GM18858 (cell line): Measurements from ENCODE around the gene ANO7.

Source experiments
- ATAC-seq: cut with Tn5 transposase; IDR thresholded peaks from one replicate; pipeline ENCODE4 v1.9.1; 2021; ENCODE audit not compliant: unreplicated experiment

Gene ANO7

GRCh38 chr2:241240320-241241004 is 52.0 kb downstream of the ANO7 start:
- ATAC-seq: no peak

DNA sequence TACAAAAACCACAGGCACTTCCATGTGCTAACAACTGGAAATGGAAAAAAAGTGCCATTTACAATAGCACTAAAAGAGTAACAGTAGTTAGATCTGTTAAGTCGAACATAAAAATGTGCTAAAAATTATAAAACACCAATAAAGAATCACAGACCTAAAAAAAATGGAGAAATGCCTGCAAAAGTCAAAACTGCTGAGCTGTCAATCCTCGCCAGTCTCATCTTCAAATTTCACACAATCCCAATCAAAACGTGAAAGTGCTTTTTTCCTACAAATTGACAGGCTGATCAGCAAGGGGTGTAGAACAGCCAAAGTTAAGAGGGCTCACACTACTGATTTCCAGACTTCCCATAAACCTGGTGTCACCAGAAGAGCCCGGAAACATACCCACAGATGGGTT is 53.2 kb downstream of the ANO7 start:
- ATAC-seq: no peak

DNA sequence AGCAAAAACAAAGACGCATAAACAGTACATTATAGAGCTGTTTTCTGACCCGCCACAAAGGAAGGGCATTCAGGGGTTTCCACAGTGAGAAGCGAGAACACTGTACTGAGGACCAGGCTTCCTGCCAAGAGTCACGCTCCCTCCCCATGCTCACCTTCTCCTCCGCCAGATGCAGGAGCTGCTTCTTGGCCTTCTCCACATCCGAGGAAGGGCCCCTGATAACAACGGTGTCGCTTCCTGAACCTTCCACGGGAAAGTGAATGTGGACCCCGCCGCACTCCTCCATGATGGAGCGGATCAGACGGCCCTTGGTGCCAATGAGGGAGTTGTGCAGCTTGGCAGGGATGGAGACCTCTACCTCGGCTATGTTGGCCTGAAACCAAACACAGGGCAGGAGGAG is 53.8 kb downstream of the ANO7 start:
- no peak for ATAC-seq

- ATAC-seq: no peak
Observed at GRCh38 chr2:241244368-241244767, 55.9 kb downstream of the ANO7 start.

- ATAC-seq: no peak
Observed at GRCh38 chr2:241248289-241248688, 59.8 kb downstream of the ANO7 start.

DNA sequence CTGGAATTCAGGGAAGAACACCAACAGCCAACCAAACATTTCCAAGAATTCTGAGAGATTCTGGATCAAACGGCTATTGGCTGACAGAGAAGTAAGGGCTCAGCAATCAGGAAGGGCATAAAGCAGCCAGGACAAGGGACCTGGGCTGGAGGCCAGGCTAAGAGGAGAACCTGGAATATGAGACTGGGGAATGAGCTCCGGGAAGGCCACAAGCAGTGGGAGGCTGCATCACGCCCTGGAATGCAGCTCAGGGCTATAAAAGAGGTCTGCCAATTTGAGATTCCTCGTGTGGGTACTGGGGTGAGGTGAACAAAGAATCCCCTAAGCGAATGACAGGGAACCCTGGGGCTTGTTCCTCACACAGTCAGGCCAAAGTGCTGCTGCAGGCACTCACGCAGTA is 60.4 kb downstream of the ANO7 start:
- ATAC-seq: no peak

- no peak for ATAC-seq
Observed at GRCh38 chr2:241249654-241250053, 61.2 kb downstream of the ANO7 start.

- ATAC-seq: no peak
Observed at GRCh38 chr2:241252778-241253475, 64.5 kb downstream of the ANO7 start.

GRCh38 chr2:241254904-241255351 is 66.5 kb downstream of the ANO7 start:
- no peak for ATAC-seq

DNA sequence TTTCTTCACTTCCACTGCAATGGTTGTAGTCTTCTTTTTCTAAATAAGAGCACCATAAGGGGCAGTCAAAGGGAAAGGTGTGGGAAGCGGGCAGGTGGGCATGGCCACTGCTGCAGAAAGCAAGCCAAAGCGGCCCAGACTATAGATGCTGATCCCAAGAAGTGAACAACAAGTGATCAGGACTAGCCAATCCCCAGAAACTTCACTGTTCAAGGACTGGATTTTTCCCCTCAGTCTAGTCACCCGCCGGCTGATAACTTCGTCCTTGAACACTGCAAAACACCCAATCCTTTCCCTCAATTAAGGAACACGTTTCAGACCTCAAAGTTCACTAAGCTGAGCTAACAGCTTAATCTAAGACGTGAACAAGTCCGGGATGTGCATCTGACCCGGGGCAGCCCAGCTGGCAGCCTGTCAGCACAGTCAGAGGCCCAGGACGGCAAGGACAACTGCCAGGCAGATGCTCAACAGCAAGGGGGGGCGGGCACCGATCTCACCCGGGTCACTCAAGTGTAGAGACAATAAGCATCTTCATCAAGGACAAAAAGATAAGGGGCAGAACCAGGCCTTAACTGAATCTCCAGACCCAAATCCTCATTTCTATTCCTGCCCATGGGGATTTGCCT is 67.2 kb downstream of the ANO7 start:
- ATAC-seq: no peak

GRCh38 chr2:241256168-241256545 is 67.7 kb downstream of the ANO7 start:
- ATAC-seq: no peak

- ATAC-seq: no peak
Observed at GRCh38 chr2:241257419-241258032, 69.0 kb downstream of the ANO7 start.

DNA sequence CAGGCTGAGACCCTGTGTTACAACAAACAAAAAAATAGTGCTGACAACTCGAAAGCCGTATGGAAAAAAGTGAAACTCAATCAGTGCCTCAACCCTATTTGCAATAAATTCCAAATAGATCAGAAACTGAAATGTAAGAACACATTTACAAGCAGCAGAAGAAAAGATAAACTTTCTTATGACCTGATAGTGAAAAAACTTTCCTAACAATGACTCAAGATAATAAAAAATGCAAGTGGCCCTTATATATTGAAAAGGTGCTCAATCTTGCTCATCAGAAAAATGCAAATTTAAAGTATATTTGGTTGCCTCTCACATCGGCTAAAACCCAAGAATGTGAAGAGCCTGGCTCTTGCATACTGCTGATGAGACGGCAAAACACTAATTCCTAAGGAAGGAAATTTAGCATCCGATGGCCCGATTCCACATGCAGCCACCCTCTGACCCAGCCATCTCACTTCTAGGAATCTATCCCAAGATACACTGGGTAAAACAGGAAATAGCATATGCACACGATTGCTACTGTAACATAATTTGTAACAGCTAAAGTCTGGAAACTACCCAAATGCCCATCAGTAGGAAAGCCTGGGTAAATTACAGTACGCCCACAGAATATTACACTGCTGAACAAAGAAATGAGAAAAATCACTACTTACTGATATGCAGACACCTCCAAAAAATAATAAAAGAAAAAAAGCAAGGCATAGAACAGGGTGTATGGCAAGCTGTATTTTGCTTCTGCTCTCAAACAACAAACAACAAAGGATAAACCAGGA is 70.2 kb downstream of the ANO7 start:
- ATAC-seq: no peak

DNA sequence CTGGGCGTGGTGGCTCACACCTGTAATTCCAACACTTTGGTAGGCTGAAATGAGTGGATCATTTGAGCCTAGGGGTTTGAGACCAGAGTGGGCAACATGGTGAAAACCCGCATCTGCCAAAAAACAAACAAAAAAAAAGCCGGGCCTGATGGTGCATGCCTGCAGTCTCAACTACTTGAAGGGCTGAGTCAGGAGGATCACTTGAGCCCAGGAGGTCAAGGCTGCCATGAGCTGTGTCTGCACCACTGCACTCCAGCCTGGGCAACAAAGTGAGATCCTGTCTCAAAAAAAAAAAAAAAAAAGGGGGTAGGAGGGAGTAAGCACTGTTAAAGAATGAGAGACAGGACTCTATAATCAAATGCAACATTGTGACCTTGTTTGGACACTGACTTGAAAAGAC is 72.4 kb downstream of the ANO7 start:
- ATAC-seq: no peak

DNA sequence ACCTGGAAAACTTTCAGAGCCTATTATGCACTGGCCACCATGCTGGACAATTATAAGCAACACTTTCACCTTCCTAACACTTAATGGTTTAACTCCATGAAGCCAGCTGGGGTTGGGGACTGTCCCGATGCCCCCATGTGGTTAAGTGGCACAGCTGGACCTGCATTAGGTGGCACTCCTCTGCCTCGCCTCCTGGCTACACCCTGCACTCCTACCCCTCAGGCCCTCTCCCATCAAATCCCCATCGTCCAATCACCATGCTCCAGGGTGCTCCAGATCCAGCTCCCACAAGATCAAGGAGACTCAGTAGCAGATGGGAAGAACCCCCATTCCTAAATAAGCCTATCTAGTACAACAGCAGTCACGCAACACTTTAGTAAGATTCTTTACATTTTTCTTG is 73.2 kb downstream of the ANO7 start:
- no peak for ATAC-seq

DNA sequence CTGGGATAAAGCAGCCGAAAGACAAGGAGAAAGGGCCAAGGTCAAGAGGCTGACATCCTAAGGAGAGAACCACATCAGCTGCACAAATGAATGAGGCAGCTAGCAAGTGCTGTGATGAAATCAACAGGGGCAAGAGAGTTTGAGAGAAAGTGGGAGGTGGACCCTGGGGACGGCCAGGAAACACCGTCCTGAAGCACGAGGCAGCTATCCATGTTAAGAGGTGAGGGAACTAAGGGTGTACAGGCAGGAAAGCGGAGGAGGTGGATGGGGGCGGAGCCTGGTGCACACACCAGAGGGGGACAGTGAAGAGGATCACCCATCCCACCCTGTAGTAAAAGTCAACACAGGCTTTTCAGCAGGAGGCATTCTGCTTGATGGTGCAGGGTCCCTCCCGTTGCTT is 74.6 kb downstream of the ANO7 start:
- no peak for ATAC-seq

- ATAC-seq: no peak
Observed at GRCh38 chr2:241265506-241265905, 77.0 kb downstream of the ANO7 start.

DNA sequence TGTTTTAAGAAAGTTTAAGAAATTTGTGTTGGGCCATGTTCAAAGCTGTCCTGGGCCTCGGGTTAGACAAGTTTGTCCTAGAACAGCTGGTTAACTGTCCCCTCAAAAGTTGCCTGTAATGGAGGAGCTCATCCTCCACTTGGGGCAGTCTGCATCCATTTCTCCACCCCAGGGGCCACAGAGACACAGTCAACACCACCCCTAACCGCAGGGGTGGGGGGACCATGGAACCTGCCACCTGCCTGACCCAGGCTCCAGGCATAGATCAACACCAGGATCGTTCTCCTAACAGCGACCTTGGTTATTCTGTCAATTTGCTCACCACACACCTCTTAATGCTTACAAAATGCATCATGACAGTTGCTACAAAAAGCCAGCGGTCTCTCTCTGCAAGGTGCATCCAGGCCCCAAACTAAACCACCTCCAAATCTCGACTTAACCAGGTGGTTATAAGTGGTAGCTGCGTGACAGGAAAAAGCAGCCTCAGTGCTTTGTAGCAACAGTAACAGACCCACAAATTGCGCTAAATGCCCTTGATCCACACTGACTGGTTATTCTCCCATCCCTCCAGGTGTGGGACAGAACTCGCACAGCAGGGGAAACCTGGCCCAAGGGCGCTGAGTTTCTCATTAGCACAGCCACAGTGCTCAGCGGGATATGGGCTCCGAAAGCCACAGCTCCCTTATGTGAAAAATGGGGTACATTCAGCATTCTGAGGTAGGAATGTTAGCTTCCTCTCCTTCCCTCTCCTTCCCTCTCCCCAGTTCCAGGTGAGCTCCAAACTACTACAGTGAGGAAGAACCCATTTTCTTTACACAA is 79.0 kb downstream of the ANO7 start:
- ATAC-seq: no peak

DNA sequence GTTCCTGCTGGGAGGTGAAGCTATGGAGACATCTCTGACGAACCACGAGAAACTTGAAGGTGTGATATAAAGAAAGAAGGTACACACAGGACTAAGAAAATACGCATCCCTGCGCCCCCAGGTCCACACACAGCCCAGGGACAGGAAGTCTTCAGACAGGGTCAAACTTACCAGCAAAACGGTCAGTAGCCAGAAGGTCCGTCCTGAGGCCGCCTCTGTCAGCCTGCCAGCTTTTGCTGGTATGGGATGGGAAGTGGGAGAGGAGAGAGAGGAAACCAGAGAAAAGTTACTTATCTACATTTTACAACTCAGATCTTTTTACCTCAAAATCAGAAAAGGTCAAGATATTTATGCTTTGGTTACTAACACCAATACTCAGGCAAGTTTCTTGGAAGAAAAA is 79.8 kb downstream of the ANO7 start:
- no peak for ATAC-seq

GRCh38 chr2:241268716-241269445 is 80.4 kb downstream of the ANO7 start:
- no peak for ATAC-seq
